VCaP (cell line): Measurements from ENCODE around the gene PACRG.

Experiments
- H3K27ac ChIP-seq: fragments of 450-650 bp; 2 replicates; pipeline ENCODE4 v1.5.1; 2017
- CTCF ChIP-seq: fragments of 450-650 bp; conservative IDR thresholded peaks from 2 replicates; pipeline ENCODE4 v1.5.1; 2017; ENCODE audit warnings: mild to moderate bottlenecking, moderate library complexity

PACRG gene

GRCh38 chr6:163298079-163298830, 570.5 kb downstream of the PACRG start:
- H3K27ac ChIP-seq, result no peak overlapping the region
- TF ChIP-seq CTCF, result no peak

DNA sequence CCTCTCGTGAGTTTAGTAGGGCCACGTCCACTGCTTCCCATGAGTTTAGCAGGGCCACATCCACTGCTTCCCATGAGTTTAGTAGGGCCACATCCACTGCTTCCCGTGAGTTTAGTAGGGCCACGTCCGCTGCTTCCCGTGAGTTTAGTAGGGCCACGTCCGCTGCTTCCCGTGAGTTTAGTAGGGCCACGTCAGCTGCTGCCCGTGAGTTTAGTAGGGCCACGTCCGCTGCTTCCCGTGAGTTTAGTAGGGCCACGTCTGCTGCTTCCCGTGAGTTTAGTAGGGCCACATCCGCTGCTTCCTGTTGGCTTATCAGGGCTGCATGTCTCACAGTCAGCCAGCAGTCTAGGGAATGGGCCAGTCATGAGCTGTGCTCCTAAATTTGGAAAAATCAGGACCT, 573.1 kb downstream of the PACRG start:
- H3K27ac ChIP-seq, result no peak overlapping the region
- no peak for TF ChIP-seq CTCF

- no peak overlapping the region for H3K27ac ChIP-seq
- no peak for TF ChIP-seq CTCF
These were observed 574.2 kb downstream of the PACRG start for GRCh38 chr6:163301726-163302635.

- H3K27ac ChIP-seq, result no peak overlapping the region
- TF ChIP-seq CTCF, result no peak
These were observed 575.0 kb downstream of the PACRG start for GRCh38 chr6:163302747-163303146.

GRCh38 chr6:163306000-163306399, 578.2 kb downstream of the PACRG start:
- no peak overlapping the region for H3K27ac ChIP-seq
- no peak for TF ChIP-seq CTCF

GRCh38 chr6:163308629-163309440, 581.1 kb downstream of the PACRG start:
- TF ChIP-seq CTCF, result no peak

GRCh38 chr6:163309491-163310026, 581.8 kb downstream of the PACRG start:
- TF ChIP-seq CTCF, result no peak
- H3K27ac ChIP-seq, result no peak overlapping the region

More at GRCh38 chr6:163308629-163309440, 581.1 kb downstream of the PACRG start:
- H3K27ac ChIP-seq, result no peak overlapping the region
